Raji (cell line): Measurements from ENCODE around the gene CBR3.

Source experiments
- POLR2A ChIP-seq: IDR thresholded peaks from 2 replicates; pipeline ENCODE4 v1.6.1; 2011; ENCODE audit warnings: low read depth, low read length, control low read depth; ENCODE audit not compliant: insufficient read depth

CBR3 gene

DNA sequence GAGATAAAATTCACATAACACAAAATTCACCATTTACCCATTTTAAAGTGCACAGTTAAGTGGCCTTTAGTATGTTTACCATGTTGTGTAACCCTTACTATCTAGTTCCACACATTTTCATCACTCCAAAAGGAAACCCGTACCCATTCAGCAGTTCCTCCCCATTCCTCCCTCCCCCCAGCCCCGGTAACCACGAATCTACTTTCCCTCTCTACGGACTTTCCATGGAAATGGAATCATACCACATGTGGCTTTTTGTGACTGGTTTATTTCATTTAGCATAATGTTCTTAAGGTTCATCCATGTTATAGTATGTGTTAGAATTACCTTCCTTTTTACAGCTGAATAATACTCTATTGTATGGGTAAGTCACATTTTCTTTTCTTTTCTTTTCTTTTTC, 32.7 kb downstream of the CBR3 start:
- TF ChIP-seq POLR2A: no peak

DNA sequence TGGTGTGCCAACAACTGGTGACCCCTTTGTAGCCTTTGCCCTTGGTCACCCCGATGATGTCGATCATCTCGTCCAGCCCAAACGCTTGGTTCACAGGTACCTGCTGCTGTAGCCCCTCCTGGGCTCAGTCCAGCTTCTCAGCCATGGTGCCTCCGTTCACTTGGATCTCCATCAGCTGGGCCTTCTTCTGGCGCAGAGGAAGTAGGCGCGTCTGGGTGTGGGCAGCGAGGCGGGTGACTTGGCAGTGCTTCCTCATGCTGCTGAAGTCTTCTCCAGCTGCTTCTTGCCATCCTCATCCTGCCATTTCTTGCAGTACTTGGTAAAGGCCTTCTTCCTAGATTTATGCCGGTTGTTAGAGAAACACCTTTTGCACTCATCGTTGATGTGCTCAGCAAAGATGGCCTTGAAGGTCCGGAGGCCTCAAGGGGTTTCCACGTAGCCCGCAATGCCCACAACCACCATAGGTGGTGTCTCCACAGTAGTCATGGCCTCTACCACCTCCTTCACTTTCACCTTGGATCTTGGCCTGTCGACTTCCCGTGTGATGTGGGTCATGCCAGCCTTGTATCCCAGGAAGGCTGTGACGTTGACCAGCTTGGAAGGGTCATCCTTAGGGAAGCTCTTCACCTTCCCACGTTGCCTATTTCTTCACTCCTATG, 34.7 kb downstream of the CBR3 start:
- TF ChIP-seq POLR2A: no peak

DNA sequence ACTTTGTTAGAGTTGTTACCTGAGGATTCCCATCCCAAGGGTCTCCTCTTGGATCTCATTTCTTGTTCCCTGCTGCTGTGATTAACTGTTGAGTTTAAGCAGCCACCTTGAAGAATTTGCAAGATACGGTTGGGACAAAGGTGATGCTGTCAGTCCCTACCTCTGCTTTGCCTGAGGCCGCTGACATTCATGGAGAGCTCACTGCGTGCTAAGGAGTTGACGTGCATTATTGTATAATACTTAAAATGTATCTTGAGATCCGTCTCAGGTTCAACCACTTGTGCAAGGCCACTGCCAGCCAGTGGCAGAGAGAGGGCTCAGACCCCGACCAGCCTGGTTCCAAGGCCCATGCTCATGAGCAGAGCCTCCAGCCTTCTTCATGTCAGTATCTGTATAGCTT, 35.9 kb downstream of the CBR3 start:
- no peak for TF ChIP-seq POLR2A

DNA sequence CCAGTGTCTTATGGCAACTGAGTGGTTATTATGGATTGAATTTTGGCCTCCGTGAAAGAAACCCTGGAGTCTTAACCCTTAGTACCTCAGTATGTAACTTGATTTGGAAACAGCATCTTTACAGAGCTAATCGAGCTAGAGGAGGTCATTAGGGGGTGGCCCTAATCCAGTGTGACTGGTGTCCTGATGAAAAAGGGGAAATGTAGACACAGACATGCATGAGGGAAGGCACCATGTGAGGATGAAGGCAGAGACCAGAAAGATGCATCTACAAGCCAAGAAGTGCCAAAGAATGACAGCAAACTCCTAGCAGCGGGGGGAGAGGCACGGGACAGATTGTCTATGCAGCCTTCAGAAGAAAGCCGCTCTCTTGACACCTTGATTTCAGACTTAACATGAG, 36.5 kb downstream of the CBR3 start:
- TF ChIP-seq POLR2A: no peak

DNA sequence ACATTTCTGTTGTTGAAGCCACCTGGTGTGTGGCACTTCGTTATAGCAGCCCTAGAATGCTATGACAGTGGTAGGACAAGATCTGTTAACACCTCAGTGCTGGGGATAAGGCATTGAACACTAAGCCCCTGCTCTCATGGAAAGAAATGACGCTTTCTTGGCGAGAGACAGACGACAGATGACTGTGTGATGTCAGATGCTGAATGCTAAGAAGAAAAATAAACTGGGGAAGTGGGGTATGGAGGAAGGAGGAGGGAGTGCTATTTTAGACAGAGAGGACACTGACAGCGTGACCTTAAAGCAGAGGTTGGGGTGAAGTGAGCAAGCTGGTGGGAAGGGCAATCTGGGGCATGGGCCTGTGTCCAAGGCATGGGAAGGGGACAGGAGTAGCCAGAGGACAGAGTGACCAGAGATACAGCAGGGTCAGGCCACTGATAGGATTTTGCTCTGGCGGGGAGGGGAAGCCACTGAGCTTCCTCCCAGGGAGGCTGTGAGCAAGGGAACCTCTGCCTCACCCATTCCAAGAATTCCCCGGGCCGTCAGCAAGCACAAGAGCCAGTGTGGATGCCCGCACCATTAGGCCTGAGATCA, 37.0 kb downstream of the CBR3 start:
- no peak for TF ChIP-seq POLR2A

DNA sequence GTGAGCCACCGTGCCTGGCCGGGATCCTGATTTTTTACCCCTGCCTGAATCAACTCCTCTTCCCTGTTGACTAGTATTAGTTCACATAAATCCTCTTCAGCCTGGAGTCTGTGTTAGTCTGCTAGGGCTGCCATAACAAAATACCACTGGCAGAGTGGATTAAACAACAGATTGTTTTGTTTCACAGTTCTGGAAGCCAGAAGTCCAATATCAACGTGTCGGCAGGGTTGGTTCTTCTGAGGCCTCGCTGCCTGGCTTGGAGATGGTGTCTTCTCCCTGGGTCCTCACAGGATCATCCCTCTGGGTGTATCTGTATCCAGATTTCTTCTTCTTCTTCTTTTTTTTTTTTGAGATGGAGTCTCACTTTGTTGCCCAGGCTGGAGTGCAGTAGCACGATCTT, 39.9 kb downstream of the CBR3 start:
- no peak for TF ChIP-seq POLR2A

DNA sequence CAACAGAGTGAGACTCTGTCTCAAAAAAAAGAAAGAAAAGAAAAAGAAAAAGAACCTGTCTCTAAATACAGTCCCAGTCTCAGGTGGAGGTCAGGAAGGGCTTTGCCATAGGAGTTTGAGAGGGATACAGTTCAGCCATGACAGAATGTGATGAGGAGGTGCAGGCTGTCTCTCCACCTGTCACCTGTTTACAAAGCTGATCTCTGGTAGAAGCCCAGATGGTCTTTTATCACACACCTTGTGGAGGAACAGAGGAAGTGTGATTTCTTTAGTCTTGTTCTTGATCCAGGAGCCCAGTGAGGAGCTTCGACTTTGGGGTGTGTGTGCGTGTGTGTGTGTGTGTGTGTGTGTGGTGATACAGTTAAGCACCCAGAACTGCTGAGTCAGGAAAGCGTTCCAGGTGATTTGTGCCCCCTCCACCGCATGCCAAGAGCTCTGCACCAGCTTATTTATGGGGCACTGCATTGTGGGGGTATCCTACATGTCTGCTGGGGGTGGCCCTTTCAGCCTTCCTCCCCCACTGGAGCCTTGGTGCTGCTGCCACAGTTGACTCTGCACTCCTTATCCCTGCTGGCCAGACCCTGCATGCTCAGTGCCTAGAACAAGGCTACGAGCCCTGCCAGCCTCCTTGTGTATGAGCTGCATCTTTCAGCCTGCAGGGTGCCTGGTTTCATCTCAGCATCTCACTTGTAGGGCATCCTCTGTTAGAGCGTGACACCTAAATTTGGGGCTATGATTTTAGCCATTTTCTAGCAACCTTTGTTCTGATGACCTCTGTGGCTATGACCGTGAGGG, 41.1 kb downstream of the CBR3 start:
- no peak for TF ChIP-seq POLR2A

DNA sequence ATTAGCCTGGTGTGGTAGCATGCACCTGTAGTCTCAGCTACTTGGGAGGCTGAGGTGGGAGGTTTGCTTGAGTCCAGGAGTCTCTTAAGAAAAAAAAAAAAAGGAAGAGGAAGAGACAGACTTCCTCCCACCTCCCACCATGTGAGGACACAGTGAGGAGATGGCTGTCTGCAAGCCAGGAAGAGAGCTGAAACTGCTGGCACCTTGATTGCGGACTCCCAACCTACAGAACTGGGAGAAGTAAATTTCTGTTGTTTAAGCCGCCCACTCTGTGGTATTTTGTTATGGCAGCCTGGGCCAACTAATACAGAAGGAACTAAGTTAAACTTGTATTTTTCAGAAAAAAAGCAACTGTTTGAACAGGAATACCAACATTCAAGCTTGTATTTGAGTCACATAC, 43.5 kb downstream of the CBR3 start:
- TF ChIP-seq POLR2A: no peak

DNA sequence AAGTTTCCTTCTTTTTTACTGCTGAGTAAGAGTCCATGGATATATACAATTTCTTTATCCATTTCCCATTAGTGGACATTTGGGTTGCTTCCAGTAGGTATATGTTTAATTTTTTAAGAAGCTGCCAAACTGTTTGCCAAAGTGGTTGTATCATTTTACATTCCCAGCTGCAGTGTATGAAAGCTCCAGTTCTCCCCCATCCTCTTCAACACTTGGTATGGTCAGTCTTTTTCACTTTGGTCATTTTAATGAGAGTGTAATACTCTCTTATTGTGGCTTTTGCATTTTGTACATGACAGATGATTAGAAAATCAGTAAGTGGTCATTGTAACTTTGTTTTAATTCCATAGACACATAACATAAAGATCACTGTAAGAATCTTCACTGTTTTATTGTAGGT, 44.3 kb downstream of the CBR3 start:
- no peak for TF ChIP-seq POLR2A

DNA sequence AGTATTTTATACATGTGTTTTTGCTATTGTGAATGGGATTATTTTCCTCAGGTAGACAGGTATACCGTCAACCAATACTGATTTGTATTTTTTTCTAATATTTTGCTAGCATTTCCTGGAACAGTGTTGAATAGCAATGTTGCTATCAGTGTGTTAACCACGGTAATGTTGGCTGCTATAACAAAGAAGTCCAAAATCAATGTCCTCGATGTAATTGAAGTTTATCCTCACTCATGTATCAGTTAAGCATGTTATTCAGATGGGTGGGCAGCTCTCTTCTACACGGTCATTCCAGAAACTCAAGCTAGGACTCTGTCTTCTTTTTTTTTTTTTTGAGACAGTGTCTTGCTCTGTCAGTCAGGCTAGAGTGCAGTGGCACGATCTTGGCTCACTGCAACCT, 46.1 kb downstream of the CBR3 start:
- no peak for TF ChIP-seq POLR2A

DNA sequence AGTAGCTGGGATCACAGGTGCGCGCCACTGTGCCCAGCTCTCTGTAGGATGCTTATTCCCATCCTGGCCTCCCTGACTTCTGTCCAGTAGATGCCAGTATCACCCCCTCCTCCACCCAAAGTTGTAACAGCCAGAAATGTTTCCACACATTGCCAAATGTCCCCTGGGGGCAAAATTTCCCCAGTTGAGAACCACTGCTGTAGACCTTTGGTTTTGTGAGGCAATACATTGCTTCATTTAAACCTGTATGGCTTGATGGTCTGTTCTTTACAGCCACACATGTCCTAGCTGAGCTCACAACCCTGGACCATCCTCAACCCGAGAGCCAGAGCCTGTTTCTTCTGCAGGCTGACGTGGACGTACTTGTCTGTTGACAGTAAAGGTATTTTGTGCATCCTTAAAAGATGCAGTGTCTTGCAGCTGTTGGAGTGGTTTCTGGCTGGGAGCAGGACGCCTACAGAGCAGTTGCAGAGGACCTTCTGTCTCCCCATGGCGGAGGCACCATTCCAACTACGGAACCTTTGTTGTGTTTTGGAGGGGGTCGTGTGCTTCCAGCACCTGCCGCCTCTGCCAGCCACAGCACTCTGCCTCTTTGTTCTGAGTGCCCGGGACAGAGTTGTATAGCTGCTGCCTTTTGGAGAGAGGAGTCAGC, 48.4 kb downstream of the CBR3 start:
- TF ChIP-seq POLR2A: no peak

DNA sequence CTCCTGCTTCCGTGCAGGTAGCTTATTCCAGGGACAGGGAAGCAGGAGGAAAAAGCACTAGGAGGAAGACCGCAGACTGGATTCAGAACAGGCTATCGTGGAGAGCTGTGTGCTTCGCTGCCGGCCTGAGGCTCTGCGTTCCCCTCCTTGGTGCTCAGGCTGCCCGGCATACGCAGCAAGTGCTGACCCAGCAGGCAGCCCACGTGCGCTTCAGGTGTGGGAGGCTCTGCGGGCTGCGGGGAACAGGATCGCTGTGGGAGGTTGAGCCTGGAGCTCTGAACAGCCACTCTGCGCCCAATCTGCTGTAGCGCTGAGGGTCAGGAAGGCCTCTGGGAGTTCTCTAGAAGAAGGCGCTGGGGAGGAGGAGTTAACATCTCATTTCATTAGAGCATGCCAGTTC, 49.7 kb downstream of the CBR3 start:
- TF ChIP-seq POLR2A: no peak

DNA sequence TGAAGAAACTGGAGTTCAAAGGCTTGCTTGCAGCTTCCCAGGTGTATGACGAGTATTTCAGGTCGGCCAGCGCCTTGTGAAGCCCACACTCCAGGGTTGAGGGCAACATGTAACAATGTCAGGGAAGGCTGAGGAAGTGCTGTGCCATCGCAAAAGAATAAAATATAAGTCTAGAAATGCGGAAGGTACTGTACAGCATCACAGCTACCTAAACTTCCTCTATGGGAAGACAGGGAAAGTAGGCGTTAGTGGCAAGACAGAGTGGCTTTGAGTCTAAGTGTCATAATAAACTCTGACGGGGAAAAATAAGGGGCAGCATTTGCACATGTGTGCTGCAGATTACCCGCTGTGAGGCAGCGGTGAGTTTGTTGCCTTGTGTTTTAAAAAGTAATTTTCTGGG, 50.6 kb downstream of the CBR3 start:
- TF ChIP-seq POLR2A: no peak

DNA sequence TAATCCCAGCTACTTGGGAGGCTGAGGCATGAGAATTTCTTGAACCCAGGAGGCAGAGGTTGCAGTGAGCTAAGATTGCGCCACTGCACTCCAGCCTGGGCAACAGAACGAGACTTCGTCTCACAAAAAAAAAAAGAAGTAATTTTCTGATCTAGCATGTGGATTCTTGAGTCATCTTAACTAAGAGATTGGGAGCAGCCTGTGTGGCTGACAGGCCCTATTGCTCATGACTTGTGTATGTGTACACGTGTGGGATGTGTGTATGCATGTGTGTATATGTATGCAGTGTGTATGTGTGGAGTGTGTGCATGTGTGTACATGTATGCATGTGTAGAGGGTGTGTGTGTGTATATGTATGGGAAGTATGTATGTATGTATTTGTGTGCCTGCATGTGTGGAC, 51.2 kb downstream of the CBR3 start:
- no peak for TF ChIP-seq POLR2A

DNA sequence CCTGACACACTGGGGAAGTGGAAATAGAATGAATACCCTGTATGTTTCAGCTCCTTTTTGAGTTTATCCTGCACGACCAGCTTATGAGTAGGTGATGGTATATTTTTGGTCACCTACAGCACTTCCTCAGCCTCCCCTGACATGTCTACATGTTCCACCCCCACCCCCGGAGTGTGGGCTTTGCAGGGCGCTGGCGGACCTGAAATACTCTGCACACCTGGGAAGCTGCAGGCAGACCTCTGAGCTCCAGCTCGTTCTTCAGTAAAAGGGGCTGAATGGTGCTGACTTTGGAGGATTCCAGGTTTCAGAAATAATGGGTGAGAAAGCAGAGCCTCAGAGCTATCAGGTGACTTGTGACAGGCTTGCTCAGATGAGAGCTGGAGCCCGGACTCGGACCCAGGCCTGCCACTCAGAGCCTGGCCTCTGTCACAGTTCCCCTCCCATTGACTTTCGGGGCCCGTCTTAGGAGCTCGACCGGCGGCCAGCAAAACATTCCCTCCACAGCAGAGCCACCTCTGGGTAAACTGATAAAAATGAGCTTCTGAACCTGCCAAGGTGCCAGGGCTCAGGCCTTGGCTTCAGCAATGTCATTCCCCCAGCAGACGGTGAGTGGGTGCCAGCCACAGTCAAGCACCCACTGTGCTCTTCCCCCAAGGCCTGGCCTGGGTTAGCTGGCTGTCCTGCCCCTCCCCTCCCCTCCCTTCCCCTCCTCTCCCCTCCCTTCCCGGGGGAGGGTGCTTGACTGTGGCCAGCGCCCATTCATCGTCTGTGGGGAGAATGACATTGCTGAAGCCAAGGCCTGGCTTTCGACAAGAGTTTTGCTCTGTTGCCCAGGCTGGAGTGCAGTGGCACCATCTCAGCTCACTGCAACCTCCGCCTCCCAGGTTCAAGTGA, 51.9 kb downstream of the CBR3 start:
- no peak for TF ChIP-seq POLR2A

DNA sequence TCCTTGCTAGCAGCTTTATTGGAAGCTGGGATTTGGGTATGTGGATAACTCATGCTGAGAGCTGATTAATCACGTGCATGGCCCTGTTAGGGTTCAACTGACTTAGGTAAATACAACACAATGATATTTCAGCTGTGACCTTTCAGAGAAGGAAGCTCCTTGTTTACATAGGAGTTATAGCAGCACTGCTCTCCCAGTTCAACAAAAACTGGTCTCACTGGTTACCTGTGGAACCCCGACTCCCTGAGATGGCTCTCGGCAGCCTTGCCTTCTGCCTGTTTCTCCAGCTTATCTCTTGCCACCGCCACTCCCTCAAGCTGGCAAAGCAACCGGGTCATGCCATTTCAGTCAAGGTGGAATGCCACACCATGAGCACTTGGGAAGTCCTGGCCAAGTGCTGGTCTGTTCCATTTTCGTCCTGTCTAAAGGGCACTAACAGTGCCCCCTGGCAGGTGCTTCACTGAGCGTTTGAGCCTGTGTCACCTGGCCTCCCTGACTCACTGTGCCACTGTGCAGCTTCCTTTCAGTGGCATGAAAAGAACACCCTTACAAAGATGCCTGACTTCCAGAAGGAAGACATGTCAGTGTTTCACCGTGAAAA, 53.3 kb downstream of the CBR3 start:
- TF ChIP-seq POLR2A: no peak
